NCI-H1417 treated with DMSO at 0.1 percent for 48 hours (cell line): ENCODE data around the gene LYZL6.

ENCODE experiments used
- DNase-seq: peaks from one replicate; lab custom pipeline; 2025; lab: John Stamatoyannopoulos, UW

Gene LYZL6

GRCh38 chr17:35943537-35943936 lies at the start of gene LYZL6:
TSS of gene LYZL6 (minus strand) at chr17:35943713. CDS start at chr17:35939356, 4,357 bp downstream.
- DNase-seq: no peak

GRCh38 chr17:35991075-35991474 lies 47.6 kb upstream of the LYZL6 start:
- DNase-seq: no peak

- no peak for DNase-seq
Observed at GRCh38 chr17:35988164-35988563, 44.7 kb upstream of the LYZL6 start.

GRCh38 chr17:35986643-35987042 lies 43.1 kb upstream of the LYZL6 start, which contains the start of gene CCL14:
TSS of gene CCL14 (minus strand) at chr17:35986729. CDS start at chr17:35986649, 80 bp downstream.
- DNase-seq: no peak

GRCh38 chr17:35984140-35984539 lies 40.6 kb upstream of the LYZL6 start:
- DNase-seq: no peak

GRCh38 chr17:35982409-35983191 lies 39.1 kb upstream of the LYZL6 start:
- DNase-seq: no peak

GRCh38 chr17:35981908-35982330 lies 38.4 kb upstream of the LYZL6 start:
- DNase-seq: no peak

GRCh38 chr17:35981246-35981645 lies 37.7 kb upstream of the LYZL6 start, which contains the start of gene CCL16:
TSS of gene CCL16 (minus strand) at chr17:35981497. CDS start at chr17:35981420, 77 bp downstream.
- DNase-seq: no peak

GRCh38 chr17:35978346-35978745 lies 34.8 kb upstream of the LYZL6 start:
- no peak for DNase-seq

- no peak for DNase-seq
Observed at GRCh38 chr17:35977509-35977908, 34.0 kb upstream of the LYZL6 start.

- DNase-seq: no peak
Observed at GRCh38 chr17:35973333-35974260, 30.1 kb upstream of the LYZL6 start.

- no peak for DNase-seq
Observed at GRCh38 chr17:35972945-35973332, 29.4 kb upstream of the LYZL6 start.

GRCh38 chr17:35972535-35972934 lies 29.0 kb upstream of the LYZL6 start:
- no peak for DNase-seq

- no peak for DNase-seq
Observed at GRCh38 chr17:35972066-35972465, 28.6 kb upstream of the LYZL6 start.

GRCh38 chr17:35969558-35970380 lies 26.3 kb upstream of the LYZL6 start:
- no peak for DNase-seq

GRCh38 chr17:35968520-35969054 lies 25.1 kb upstream of the LYZL6 start:
- no peak for DNase-seq

- DNase-seq: no peak
Observed at GRCh38 chr17:35965272-35965671, 21.8 kb upstream of the LYZL6 start.

- no peak for DNase-seq
Observed at GRCh38 chr17:35963663-35964062, 20.1 kb upstream of the LYZL6 start.

- DNase-seq: no peak
Observed at GRCh38 chr17:35953720-35954119, 10.2 kb upstream of the LYZL6 start.

GRCh38 chr17:35949401-35949800 lies 5.9 kb upstream of the LYZL6 start:
- no peak for DNase-seq

GRCh38 chr17:35948092-35948491 lies 4.6 kb upstream of the LYZL6 start:
- DNase-seq: no peak
